Aorta (tissue), 5 donors: ENCODE measurements around the gene MAML1. TPM values are rescaled to one million over a fixed set of nuclear protein-coding genes. Genes with fewer than 3 reads are reported as not detected.

Source experiments
- ATAC-seq: fragments of 200-7000 bp; cut with Tn5 transposase; one replicate; pipeline ENCODE4 v1.9.1; 2022; ENCODE audit warnings: moderate library complexity; ENCODE audit not compliant: low FRiP score
- DNase-seq, 2 donors: peaks; one replicate each; pipeline ENCODE4 v3.0.0-alpha.2; 2020
- H3K27ac ChIP-seq, 2 donors: one replicate each; pipeline ENCODE4 v1.5.1; 2013; ENCODE audit warnings: low read length in 2 of 2, mild to moderate bottlenecking in 2 of 2, moderate library complexity in 2 of 2, control low read depth in 1 of 2, inconsistent platforms in 1 of 2, low read depth in 1 of 2
- H3K27me3 ChIP-seq, 2 donors: one replicate each; pipeline ENCODE4 v1.6.1; 2013; ENCODE audit warnings: control low read depth in 1 of 2, low read length in 1 of 2, mild to moderate bottlenecking in 1 of 2, moderate library complexity in 1 of 2; ENCODE audit not compliant: insufficient read depth in 2 of 2, control insufficient read depth in 1 of 2
- H3K36me3 ChIP-seq, 2 donors: one replicate each; pipeline ENCODE4 v1.6.1; 2013; ENCODE audit warnings: control low read depth in 1 of 2, low read length in 1 of 2, mild to moderate bottlenecking in 1 of 2; ENCODE audit not compliant: insufficient read depth in 2 of 2, control insufficient read depth in 1 of 2
- H3K4me1 ChIP-seq, 2 donors: one replicate each; pipeline ENCODE4 v1.6.1; 2013; ENCODE audit warnings: low read length in 2 of 2, control low read depth in 1 of 2, mild to moderate bottlenecking in 1 of 2, moderate library complexity in 1 of 2; ENCODE audit not compliant: insufficient read depth in 2 of 2, control insufficient read depth in 1 of 2
- H3K4me3 ChIP-seq, 2 donors: one replicate each; pipeline ENCODE4 v1.5.1; 2013; ENCODE audit warnings: low read length in 2 of 2, control low read depth in 1 of 2, mild to moderate bottlenecking in 1 of 2
- H3K9me3 ChIP-seq: one replicate; pipeline ENCODE4 v1.6.1; 2013; ENCODE audit warnings: mild to moderate bottlenecking, low read length; ENCODE audit not compliant: control insufficient read depth
- WGBS, 2 donors: extraction: QIAGEN DNeasy Blood & Tissue Kit; methylation state at CpG; one replicate each; pipeline ENCODE4 v1.1.7; 2013; 5-methylcytosine and 5-hydroxymethylcytosine counted together
- intact Hi-C, 2 donors: fragments of 100-400 bp; cut with DNase I; formaldehyde crosslinking; loops; one replicate each; pipeline versions ENCODE4 v1.14.2 to v1.15.0; 2022
- polyA plus RNA-seq, 2 donors: library from polyadenylated mRNA; stranded (reverse); fragments of 200-250 nt; gene quantifications; one replicate each; pipeline ENCODE4 v1.2.3, GENCODE V29; 2013
- total RNA-seq, 2 donors: library from RNA; stranded (reverse); fragmentation: NEBNext Ultra II Directional; extraction: Animal tissue kit (Norgen Biotek cat#: 25700); gene quantifications; one replicate each; pipeline ENCODE4 v1.2.1, GENCODE V29; 2021
- donor health status: healthy with polysubstance abuse.
- donor health status: Bipolar disorder and iron deficiency.
- donor health status: DM: no; HTN: no; CAD: no.
- donor health status: DM: no; HTN: no; CAD: no.
- donor health status: DM: yes; HTN: yes; CAD: no.

The MAML1 gene
- total and polyA plus RNA-seq, 4 donors: 7.0 to 35.3 (median 19.1) TPM

GRCh38 chr5:179762079-179762780, 29.6 kb downstream of the MAML1 start:
- Histone ChIP-seq H3K9me3 (no peaks in the 10 kb centered on the region), H3K27me3 (no peaks in the 10 kb centered on the region), H3K36me3 (no peaks in the 10 kb centered on the region), H3K4me3 (no peak overlapping the region), H3K4me1 (peaks cover 0 to 3% of the 10 kb centered on the region in 2 donors), H3K27ac (peak overlapping the region in 1 of 2 donors; percentile 61)
- peak; percentile 38 to 61 for DNase-seq
- intact Hi-C loops: loop anchor here (2.0 to 5.0 kb wide), 2 partner anchors 29 to 35 kb away; partner anchors contain the start of gene MAML1 (in 1 of the 2)
- 54 to 57% methylated on average over 10 of the region's 10 CpGs for WGBS, 2 donors
- peak; percentile 27 for ATAC-seq

- Histone ChIP-seq H3K4me1 (peaks cover 0 to 3% of the 10 kb centered on the region in 2 donors), H3K27ac (peak overlapping the region in 1 of 2 donors; percentile 61)
Observed at GRCh38 chr5:179762781-179763176, 30.2 kb downstream of the MAML1 start.

GRCh38 chr5:179763215-179763945, 30.8 kb downstream of the MAML1 start:
- Histone ChIP-seq H3K27ac (peak overlapping the region; percentile 46 to 95), H3K27me3 (no peaks in the 10 kb centered on the region), H3K9me3 (no peaks in the 10 kb centered on the region), H3K4me3 (no peak overlapping the region), H3K4me1 (peaks cover 0 to 3% of the 10 kb centered on the region in 2 donors), H3K36me3 (no peaks in the 10 kb centered on the region)
- ATAC-seq (peak; percentile 86), DNase-seq (peak; percentile 73 to 78)
- intact Hi-C loops: loop anchor here (1.0 to 5.0 kb wide), 3 partner anchors 31 to 34 kb away; partner anchors contain the start of gene MAML1 (in 1 of the 2)
- WGBS, 2 donors: 5 to 8% methylated on average over 10 of the region's 10 CpGs

More at GRCh38 chr5:179762781-179763176, 30.2 kb downstream of the MAML1 start:
- Histone ChIP-seq H3K36me3 (no peaks in the 10 kb centered on the region), H3K27me3 (no peaks in the 10 kb centered on the region), H3K4me3 (no peak overlapping the region), H3K9me3 (no peaks in the 10 kb centered on the region)
- no peak for ATAC-seq
- intact Hi-C loops: loop anchor here (1.0 to 5.0 kb wide), 3 partner anchors 30 to 35 kb away; partner anchors contain the start of gene MAML1 (in 1 of the 2)
- DNase-seq: no peak
- 9 to 11% methylated on average over 3 of the region's 3 CpGs for WGBS, 2 donors

- no peaks in the 10 kb centered on the region for H3K27me3 ChIP-seq
- H3K9me3 ChIP-seq: no peaks in the 10 kb centered on the region
- H3K4me1 ChIP-seq: peaks cover 0 to 3% of the 10 kb centered on the region in 2 donors
- no peaks in the 10 kb centered on the region for H3K36me3 ChIP-seq
- DNase-seq: peak; percentile 19 to 35
- WGBS, 2 donors: 55 to 60% methylated on average over 8 of the region's 8 CpGs
- ATAC-seq: no peak
- intact Hi-C loops: loop anchor here in 1 of 2 donors (5.0 kb wide), 1 partner anchor 33 kb away; no protein-coding TSS in a partner anchor
- peak overlapping the region; percentile 1 to 95 for H3K27ac ChIP-seq
- no peak overlapping the region for H3K4me3 ChIP-seq
Observed at GRCh38 chr5:179764056-179764455, 31.4 kb downstream of the MAML1 start.

- Histone ChIP-seq H3K27me3 (no peaks in the 10 kb centered on the region), H3K4me3 (no peak overlapping the region), H3K36me3 (no peaks in the 10 kb centered on the region), H3K9me3 (no peaks in the 10 kb centered on the region), H3K27ac (peak overlapping the region; percentile 5 to 66), H3K4me1 (peaks cover 0 to 3% of the 10 kb centered on the region in 2 donors)
- intact Hi-C loops: no loop called here
- ATAC-seq (peak; percentile 76), DNase-seq (peak; percentile 82 to 84)
- 22 to 30% methylated on average over 13 of the region's 13 CpGs for WGBS, 2 donors
Observed at GRCh38 chr5:179765400-179765799, 32.8 kb downstream of the MAML1 start.

- intact Hi-C loops: no loop called here
- H3K4me3 ChIP-seq: no peak overlapping the region
- H3K27ac ChIP-seq: peak overlapping the region in 1 of 2 donors; percentile 66
- 70 to 73% methylated on average over 20 of the region's 20 CpGs for WGBS, 2 donors
- no peaks in the 10 kb centered on the region for H3K27me3 ChIP-seq
- H3K9me3 ChIP-seq: no peaks in the 10 kb centered on the region
- peaks cover 0 to 3% of the 10 kb centered on the region in 2 donors for H3K4me1 ChIP-seq
- ATAC-seq (no peak), DNase-seq (peak; percentile 61 to 67)
- H3K36me3 ChIP-seq: peaks cover 2% of the 10 kb centered on the region in 2 donors
Observed at GRCh38 chr5:179766021-179766725, 33.6 kb downstream of the MAML1 start.

GRCh38 chr5:179766726-179767455, 34.3 kb downstream of the MAML1 start:
- Histone ChIP-seq H3K27ac (peak overlapping the region in 1 of 2 donors; percentile 55), H3K27me3 (no peaks in the 10 kb centered on the region), H3K36me3 (peaks cover 3 to 5% of the 10 kb centered on the region in 2 donors), H3K9me3 (no peaks in the 10 kb centered on the region), H3K4me1 (peaks cover 0 to 3% of the 10 kb centered on the region in 2 donors), H3K4me3 (no peak overlapping the region)
- ATAC-seq: no peak
- no peak for DNase-seq
- 62 to 66% methylated on average over 12 of the region's 12 CpGs for WGBS, 2 donors
- intact Hi-C loops: no loop called here
